HG03175 (cell line): ENCODE measurements around the gene DENND10.

Experiments used
- ATAC-seq: cut with Tn5 transposase; IDR thresholded peaks from one replicate; pipeline ENCODE4 v1.9.1; 2021; ENCODE audit warnings: mild to moderate bottlenecking, moderate library complexity; ENCODE audit not compliant: unreplicated experiment

DENND10 gene, protein sequence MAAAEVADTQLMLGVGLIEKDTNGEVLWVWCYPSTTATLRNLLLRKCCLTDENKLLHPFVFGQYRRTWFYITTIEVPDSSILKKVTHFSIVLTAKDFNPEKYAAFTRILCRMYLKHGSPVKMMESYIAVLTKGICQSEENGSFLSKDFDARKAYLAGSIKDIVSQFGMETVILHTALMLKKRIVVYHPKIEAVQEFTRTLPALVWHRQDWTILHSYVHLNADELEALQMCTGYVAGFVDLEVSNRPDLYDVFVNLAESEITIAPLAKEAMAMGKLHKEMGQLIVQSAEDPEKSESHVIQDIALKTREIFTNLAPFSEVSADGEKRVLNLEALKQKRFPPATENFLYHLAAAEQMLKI

DNA sequence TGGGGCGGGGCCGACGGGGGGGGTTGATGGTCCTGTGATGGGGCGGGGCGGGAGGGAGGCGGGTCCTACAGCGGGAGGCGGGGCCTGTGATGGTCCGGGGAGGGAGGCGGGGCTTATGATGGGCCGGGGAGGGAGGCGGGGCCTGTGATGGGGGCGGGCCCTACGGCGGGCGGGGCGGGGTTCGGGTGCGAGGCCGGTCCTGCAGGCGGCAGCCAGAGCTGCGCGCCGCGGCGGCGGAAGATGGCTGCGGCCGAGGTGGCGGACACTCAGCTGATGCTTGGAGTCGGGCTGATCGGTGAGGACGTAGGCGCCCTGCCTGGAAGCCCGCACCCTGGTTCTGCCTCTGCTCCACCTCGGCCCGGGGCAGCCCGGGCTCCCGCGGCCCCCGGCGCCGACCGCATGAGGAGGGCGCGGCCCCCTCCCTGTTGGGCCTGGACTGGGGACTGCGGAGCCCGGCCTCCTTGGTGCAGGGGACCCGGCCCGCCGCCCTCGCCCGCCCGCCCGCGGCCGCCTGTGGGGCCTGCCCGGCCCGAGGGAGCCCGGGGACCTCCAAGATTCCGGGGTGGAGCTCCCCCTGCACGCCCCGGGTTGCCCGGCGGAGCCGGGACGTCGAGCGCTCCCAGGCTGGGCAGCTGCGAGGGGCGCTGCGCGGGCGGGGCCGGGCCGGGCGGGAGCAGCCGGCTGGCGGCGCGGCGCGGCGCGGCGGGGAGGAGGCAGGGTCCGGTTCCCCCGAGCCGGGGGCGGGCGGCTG, at the start of gene DENND10:
DENND10 (plus strand) TSS at position 211 of the 751 bp plus-strand sequence; CDS start at position 241, 30 bp downstream.
- peak; percentile 85 for ATAC-seq

- ATAC-seq: no peak
These were observed 48.4 kb upstream of the DENND10 start for GRCh38 chr10:119055472-119055871.

DNA sequence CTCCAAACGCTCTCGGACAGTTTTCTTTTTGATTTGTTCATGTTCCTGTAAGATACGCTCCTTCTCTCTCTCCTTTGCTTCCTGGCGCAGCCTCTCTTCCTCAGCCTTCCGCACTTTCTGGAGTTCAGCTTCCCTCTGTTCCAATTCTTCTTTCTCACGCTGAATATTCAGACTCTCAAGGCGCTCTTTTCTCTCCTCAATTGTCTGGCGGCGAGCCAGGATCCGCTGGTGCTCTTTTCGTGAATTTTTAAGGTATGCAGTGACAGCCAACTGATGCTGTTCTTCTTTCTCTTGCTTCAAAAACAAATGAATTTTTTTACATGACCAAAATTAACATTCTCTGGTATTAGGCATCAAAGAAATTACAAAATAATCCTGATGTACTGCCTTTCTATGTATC, 45.9 kb upstream of the DENND10 start:
- no peak for ATAC-seq

GRCh38 chr10:119059557-119059956, 44.4 kb upstream of the DENND10 start:
- no peak for ATAC-seq

- ATAC-seq: no peak
These were observed 43.8 kb upstream of the DENND10 start for GRCh38 chr10:119060107-119060506.

- ATAC-seq: no peak
These were observed 42.6 kb upstream of the DENND10 start for GRCh38 chr10:119061352-119061751.

DNA sequence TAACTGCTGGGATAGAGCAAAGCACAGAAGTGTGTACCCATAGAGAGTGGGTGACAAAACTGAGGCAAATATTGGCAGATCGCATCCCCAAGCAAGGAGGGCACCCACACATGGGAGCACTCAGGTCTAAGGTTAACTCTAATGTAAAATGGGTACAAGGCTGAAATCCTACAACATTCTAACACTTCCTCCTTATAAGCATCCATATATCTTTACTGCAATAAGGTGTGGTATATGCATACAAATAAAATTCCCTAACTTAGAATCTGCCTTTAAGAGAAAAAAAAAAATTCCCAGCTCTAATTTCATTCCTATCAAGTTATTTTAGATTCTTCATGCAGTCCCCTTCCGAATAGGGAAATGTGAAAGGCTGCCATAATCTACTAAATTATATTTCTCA, 42.0 kb upstream of the DENND10 start:
- ATAC-seq: no peak

- no peak for ATAC-seq
These were observed 33.3 kb upstream of the DENND10 start for GRCh38 chr10:119070395-119071165.

- no peak for ATAC-seq
These were observed 30.3 kb upstream of the DENND10 start for GRCh38 chr10:119073584-119073983.

GRCh38 chr10:119078422-119079179, 25.3 kb upstream of the DENND10 start:
- no peak for ATAC-seq

DNA sequence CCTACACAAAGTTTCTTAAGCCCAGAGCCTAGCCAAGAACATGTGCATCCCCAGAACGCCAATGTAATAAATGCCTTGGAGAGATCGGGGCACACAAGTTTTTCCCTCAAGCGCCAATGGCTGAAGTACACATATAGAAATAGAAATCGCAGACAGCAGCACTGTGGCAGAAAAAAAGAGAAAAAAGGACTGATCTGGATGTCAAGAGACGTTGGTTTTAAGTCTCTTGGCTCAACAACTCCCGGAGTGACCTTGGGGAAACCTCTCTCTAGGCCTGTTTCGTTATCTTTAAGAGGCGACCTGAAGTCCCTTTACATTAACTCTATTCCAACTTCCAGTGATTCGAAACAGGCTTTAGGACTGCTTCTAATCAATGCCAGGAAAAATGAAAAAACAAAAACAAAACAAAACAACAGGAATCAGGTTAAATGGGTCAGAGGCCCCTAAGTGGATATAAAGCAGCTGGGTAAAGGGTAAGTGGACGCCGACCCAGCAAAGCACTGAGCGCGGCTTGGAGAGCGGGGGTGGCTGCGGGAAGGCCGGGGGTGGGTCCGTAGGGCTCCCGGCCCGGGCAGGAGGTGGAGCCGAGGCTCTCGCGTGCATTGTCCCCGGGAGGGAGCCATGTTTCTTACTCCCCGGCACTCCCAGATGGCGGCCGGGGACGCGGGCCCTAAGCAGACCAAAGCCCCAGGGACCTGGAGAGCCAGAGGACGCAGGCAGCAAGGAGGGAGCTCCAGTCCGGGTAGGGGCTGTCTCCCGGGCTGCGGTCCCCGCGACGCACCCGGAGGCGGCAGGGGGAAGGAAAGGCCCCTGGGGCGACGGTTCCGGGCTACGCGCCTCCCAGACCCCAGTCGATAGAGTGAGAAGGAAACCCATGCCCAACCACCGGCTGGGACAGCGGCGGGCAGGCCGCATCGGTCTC, 24.1 kb upstream of the DENND10 start:
- peak; percentile 63 for ATAC-seq

DNA sequence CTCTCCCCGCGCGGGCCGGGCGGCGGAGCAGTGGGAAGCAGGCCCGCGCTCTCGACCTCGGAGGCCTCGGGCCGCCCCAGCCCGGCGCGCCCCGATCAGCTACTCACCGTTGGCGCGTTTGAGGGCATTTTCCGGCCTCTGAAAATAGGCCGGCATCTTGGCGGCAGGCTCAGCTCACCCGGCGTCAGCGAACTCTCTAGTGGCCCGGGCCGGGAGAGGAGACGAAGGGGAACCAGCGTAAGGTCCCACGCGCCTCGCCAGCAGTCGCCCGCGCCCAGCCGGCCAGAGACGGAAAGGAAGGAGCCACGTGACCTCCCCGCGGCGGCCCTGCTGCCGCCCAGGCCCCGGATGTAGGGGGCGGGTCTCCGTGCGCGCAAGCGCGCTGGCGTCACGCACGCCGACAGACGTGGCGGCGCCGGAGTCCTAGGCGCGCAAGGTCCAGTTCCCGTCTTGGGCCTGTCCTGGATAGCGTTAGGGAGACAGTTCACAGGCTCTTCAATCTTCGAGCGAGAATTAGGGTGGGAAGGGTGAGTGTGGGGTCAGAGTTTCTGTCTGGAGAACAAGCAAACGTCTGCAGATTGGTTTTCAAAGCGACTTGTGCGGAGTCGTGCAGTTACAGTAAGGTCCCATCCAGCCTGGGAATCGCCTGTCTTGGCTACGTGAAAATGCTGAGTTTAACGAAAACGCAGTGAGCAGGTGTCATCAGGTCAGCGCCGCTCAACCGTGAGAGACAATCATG, 23.2 kb upstream of the DENND10 start, which contains the start of gene EIF3A:
EIF3A (minus strand) TSS at position 297 of the 739 bp plus-strand sequence; CDS start at position 156, 141 bp downstream.
- peak; percentile 86 for ATAC-seq

DNA sequence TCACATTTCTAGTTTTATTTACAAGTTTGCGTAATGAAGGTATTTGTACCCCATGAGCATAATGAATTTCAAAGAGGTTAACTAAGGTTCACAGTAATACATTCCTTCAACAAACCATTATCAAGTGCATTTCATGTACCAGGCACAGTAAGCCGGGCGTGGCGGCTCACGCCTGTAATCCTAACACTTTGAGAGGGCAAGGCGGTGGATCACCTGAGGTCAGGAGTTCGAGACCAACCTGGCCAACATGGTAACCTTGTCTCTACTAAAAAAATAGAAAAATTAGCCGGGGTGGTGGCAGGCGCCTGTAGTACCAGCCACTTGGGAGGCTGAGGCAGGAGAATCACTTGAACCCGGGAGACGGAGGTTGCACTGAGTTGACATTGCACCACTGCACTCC, 19.0 kb upstream of the DENND10 start:
- ATAC-seq: no peak

GRCh38 chr10:119087271-119087882, 16.5 kb upstream of the DENND10 start:
- ATAC-seq: no peak

DNA sequence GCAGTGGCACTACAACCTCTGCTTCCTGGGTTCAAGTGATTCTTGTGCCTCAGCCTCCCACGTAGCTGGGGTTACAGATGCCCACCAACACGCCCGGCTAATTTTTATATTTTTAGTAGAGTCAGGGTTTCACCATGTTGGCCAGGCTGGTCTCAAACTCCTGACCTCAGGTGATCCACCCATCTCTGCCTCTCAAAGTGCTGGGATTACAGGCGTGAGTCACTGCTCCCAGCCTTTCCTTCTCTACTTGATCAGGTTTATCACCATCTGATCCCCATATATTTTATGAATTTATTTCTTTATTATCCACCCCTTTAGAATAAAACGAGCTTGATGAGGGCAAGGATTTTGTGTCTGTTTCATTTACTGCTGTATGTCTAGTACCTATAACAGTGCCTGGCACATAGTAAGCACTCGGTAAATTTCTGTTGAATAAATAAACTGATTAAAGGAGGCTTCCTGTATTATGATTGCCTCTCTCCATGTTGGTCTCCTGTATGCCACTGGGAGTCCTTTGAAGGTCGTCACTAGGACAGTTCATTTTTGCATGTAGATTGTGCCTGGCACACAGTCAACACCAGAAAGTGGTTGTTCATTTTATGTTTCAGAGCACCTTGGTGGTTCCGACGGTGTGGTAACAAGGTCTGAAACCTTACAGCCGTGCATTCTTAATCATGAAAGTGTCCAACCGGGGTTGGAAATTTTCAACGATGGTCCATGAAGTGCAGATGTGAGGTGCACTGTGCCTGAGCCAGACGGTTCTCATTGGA, 13.7 kb upstream of the DENND10 start:
- ATAC-seq: no peak

DNA sequence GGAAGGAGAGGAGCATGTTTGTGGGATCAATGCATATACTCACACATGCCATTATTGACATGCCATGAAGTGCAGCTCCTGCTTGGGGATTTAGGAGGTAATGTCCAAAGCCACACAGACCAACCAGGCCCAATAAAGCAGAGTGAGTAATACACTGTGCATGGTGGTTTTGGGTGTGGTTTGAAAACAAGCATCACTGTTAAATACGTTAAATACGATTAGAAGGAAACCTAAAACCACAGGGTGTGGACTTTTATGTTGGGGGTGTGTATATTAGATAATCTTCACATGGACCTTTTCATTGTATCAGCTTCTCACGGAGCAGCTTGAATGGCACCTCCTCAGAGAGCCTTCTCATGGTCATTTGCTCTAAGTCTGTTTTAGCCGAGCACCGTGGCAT, 12.9 kb upstream of the DENND10 start:
- ATAC-seq: no peak

GRCh38 chr10:119095640-119096039, 8.3 kb upstream of the DENND10 start:
- ATAC-seq: no peak
